HG03097 (cell line): ENCODE data around the gene CPEB1.
"Not testable (repeated sequence)": the region's sequence is repeated elsewhere in the genome, so short reads cannot be mapped to it uniquely, and the experiment has no call there.

Experiments
- ATAC-seq: cut with Tn5 transposase; IDR thresholded peaks from one replicate; pipeline ENCODE4 v1.9.1; 2021; ENCODE audit not compliant: unreplicated experiment, low FRiP score

Gene CPEB1

GRCh38 chr15:82532383-82532990 is 114.7 kb downstream of the CPEB1 start:
- ATAC-seq: no peak

- ATAC-seq: no peak
Observed at GRCh38 chr15:82531496-82532382, 115.4 kb downstream of the CPEB1 start.

GRCh38 chr15:82530606-82531379 is 116.4 kb downstream of the CPEB1 start:
- no peak for ATAC-seq

GRCh38 chr15:82530006-82530405 is 117.2 kb downstream of the CPEB1 start:
- ATAC-seq: no peak

DNA sequence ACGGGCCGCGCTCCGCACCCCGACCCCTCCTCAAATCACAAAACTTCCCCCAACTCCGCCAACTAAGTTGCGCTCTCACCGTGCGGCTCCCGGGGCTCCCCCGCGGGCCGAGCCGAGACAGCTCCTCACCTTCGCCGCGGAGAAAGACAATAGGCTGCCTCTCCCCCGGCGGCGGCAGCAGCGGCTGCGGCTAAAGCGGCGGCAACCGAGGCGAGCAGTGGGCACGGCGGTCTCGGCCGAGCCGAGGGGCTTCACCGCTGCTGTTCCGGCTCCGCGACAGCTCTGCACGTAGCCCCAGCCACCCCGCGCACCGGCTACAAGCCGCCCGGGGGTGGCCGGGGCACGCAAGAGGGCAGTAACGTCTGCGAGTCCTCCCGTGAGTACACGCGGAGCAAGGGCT is 133.6 kb downstream of the CPEB1 start:
- not testable (repeated sequence) for ATAC-seq

DNA sequence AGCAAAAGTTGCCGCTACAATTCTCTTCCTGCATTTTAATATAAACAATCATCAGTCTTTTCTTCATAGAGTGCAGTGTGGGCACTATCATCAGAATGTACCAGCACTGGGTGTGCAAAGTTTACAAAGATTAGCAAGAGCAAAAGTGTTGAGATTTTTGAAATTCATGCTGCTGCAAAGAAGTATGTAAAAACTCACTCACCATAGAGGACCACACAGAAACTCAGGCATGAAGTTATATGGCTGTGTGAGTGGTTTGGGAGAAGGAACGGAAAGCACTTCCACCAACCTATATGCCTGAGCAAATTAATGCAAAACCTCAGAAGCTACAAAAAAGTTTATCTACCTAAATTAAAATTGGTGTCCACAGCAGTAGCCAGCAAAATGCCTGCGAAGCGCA is 139.5 kb downstream of the CPEB1 start:
- not testable (repeated sequence) for ATAC-seq

- not testable (repeated sequence) for ATAC-seq
Observed at GRCh38 chr15:82507087-82507486, 140.1 kb downstream of the CPEB1 start.

GRCh38 chr15:82505842-82506241 is 141.3 kb downstream of the CPEB1 start:
- ATAC-seq: not testable (repeated sequence)

DNA sequence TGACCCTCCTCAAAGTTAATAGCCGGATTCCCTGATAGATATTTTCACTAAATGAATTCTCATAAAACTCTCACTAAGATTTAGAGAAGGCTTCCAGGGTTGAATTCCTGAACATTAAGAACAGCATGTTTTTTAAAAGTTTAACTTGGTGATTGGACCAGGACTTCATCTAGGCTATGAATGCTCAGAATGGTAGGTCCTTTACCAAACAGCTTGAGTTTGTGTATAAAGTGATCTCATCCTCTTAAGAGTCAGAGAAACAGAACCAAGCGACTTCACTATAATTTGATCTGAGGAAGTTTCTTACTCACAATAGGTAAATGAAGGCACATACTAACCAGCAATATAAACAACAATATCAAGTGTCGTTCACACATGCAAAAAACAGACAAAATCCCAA is 143.1 kb downstream of the CPEB1 start:
- not testable (repeated sequence) for ATAC-seq

DNA sequence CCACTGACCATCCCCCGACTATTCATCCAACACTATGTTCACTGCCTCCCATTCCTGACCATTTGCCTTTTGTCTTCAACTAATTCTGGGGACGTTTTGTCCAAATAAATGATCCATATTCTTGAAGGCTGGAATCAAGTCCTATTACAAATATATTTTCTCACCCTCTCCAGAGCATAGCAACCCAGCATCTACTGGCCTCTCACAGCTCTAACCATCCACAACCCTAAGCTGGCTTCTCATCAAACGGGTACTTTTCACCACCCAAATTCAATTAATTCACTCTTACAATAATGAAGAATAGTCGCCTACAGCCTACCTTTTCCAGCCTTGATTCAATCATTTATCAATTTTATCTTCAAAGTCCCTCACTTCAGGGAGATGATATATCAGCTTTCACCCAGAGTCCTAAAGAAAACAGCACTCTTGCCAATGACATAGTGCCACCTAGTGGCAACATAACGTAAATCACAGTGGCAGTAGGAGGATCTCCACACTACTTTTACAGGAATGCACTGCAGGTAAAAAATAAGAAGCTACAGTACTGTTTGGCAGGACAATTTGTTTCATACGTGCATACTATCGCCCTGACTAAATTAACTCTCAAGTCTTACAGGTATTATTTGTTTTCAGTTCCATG is 144.3 kb downstream of the CPEB1 start:
- not testable (repeated sequence) for ATAC-seq

- ATAC-seq: not testable (repeated sequence)
Observed at GRCh38 chr15:82500772-82501171, 146.4 kb downstream of the CPEB1 start.

DNA sequence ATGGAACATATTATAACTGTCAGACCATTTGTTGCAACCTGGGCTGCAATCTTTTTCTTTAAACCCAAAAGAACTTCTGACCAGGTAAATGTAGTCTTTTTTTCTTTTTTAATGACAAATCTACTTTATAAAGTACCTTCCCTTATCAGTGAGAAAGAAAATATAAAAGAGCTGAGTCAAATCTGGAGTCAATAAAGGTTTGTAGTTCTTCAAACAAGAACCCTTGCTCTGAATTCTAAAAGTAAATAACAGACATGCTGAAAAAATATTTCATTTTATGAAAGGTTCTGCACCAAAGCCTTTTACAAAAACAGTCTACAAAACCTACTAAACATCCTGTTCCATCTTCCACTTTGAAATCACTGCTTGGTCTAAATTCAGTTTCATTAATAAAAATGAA is 149.2 kb downstream of the CPEB1 start:
- not testable (repeated sequence) for ATAC-seq
